H4 (cell line): Measurements from ENCODE around the gene MYL2. TPM values are rescaled to one million over a fixed set of nuclear protein-coding genes. Genes with fewer than 3 reads are reported as not detected.
"Not testable (repeated sequence)": the region's sequence is repeated elsewhere in the genome, so short reads cannot be mapped to it uniquely, and the experiment has no call there.

Source experiments
- DNase-seq: peaks from one replicate; pipeline ENCODE4 v3.0.0-alpha.2; 2015; ENCODE audit warnings: low spot score
- total RNA-seq: library from RNA; depleted of rRNA; stranded (reverse); fragments of >200 nt; shearing (Covaris generic); gene quantifications from 2 replicates; pipeline ENCODE4 v1.2.3, GENCODE V29; 2014; rRNA removed

MYL2 gene
- total RNA-seq: not detected in 2 replicates

GRCh38 chr12:110920324-110920910, at the start of gene MYL2:
TSS of gene MYL2 (minus strand) at chr12:110920579. CDS start at chr12:110920529, 50 bp downstream.
- no peak for DNase-seq

- DNase-seq: no peak
These were observed 45.8 kb upstream of the MYL2 start for GRCh38 chr12:110966081-110966760.

GRCh38 chr12:110965574-110965973, 45.2 kb upstream of the MYL2 start:
- DNase-seq: no peak

- no peak for DNase-seq
These were observed 40.4 kb upstream of the MYL2 start for GRCh38 chr12:110960795-110961194.

- DNase-seq: no peak
These were observed 37.3 kb upstream of the MYL2 start for GRCh38 chr12:110957652-110958051.

GRCh38 chr12:110957159-110957558, 36.8 kb upstream of the MYL2 start:
- DNase-seq: no peak

- not testable (repeated sequence) for DNase-seq
These were observed 30.5 kb upstream of the MYL2 start for GRCh38 chr12:110950867-110951266.

GRCh38 chr12:110950466-110950865, 30.1 kb upstream of the MYL2 start:
- not testable (repeated sequence) for DNase-seq

- DNase-seq: no peak
These were observed 27.7 kb upstream of the MYL2 start for GRCh38 chr12:110948041-110948440.

GRCh38 chr12:110943373-110943772, 23.0 kb upstream of the MYL2 start:
- DNase-seq: no peak

- DNase-seq: no peak
These were observed 21.0 kb upstream of the MYL2 start for GRCh38 chr12:110941391-110941790.

GRCh38 chr12:110940933-110941332, 20.6 kb upstream of the MYL2 start:
- DNase-seq: no peak

- DNase-seq: no peak
These were observed 19.9 kb upstream of the MYL2 start for GRCh38 chr12:110940296-110940695.

GRCh38 chr12:110937104-110937641, 16.8 kb upstream of the MYL2 start:
- peak; percentile 36 for DNase-seq

GRCh38 chr12:110936367-110937103, 16.2 kb upstream of the MYL2 start:
- DNase-seq: no peak

GRCh38 chr12:110935588-110935987, 15.2 kb upstream of the MYL2 start:
- no peak for DNase-seq

- DNase-seq: no peak
These were observed 13.9 kb upstream of the MYL2 start for GRCh38 chr12:110934093-110934852.

GRCh38 chr12:110933326-110933974, 13.1 kb upstream of the MYL2 start:
- DNase-seq: no peak

GRCh38 chr12:110932046-110932445, 11.7 kb upstream of the MYL2 start:
- DNase-seq: no peak

- no peak for DNase-seq
These were observed 10.9 kb upstream of the MYL2 start for GRCh38 chr12:110931315-110931728.
